SU-DHL-6 (cell line): ENCODE measurements around the gene AGTRAP.

Source experiments
- CTCF ChIP-seq: fragments of 200-600 bp; sonication (generic); IDR thresholded peaks from one replicate; pipeline ENCODE4 v1.5.1; 2017; ENCODE audit warnings: antibody characterized with exemption, mild to moderate bottlenecking, low read length, moderate library complexity; ENCODE audit not compliant: insufficient read depth, poor library complexity, severe bottlenecking
- EZH2phosphoT487 ChIP-seq: fragments of 200-600 bp; sonication (generic), shearing (Covaris generic); conservative IDR thresholded peaks from 2 replicates; pipeline ENCODE4 v1.6.1; 2018; ENCODE audit warnings: mild to moderate bottlenecking, antibody characterized with exemption, low read length, moderate library complexity, mixed read lengths

- TF ChIP-seq CTCF (no peak), EZH2phosphoT487 (no peak)
Measured at GRCh38 chr1:11764519-11764918, 28.6 kb downstream of the AGTRAP start.
